Left renal pelvis (tissue), 4 donors: ENCODE measurements around the gene SMOC1. TPM values are rescaled to one million over a fixed set of nuclear protein-coding genes. Genes with fewer than 3 reads are reported as not detected.
A peak's percentile ranks its signal among the peaks of the same experiment; 100 is the strongest.

Experiments
- DNase-seq, 4 donors: peaks; one replicate each; pipeline ENCODE4 v3.0.0-alpha.2; 2013; ENCODE audit warnings: low read depth in 4 of 4, low spot score in 3 of 4
- polyA plus RNA-seq, 4 donors: library from polyadenylated mRNA; unstranded; fragments of 120-200 nt; gene quantifications; one replicate each; pipeline ENCODE4 v1.2.1, GENCODE V29; 2013; ENCODE audit not compliant: insufficient read length in 4 of 4

Gene SMOC1
- polyA plus RNA-seq, 4 donors: 1.6 to 2.4 (median 2.2) TPM

GRCh38 chr14:70073924-70074566 is 194.8 kb downstream of the SMOC1 start:
- DNase-seq: peak in 2 of 4 donors; percentile 14 to 16

- no peak for DNase-seq
Observed at GRCh38 chr14:70077005-70077404, 197.8 kb downstream of the SMOC1 start.

DNA sequence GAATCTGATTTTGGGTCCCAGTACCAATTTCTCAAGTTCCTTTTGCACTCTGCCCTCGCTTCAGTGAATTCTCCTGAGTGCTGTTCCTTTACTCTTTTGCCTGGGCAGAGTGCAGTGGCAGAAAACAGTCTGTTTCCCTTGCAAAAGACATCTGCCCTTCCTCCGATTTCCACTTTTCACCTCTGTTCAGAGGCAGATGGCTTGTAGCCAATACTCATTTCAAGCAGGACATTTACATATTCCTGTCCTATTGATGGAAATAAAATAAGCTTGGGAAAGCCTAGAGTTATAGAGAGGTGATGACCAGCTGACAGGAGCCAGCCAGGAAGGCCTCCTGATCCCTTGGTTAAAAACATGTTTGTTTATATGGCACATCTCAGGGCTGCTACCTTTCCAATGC is 198.5 kb downstream of the SMOC1 start:
- DNase-seq: no peak

GRCh38 chr14:70078329-70078728 is 199.1 kb downstream of the SMOC1 start:
- DNase-seq: no peak

- no peak for DNase-seq
Observed at GRCh38 chr14:70080076-70080475, 200.9 kb downstream of the SMOC1 start.

Other genes starting within 250 kb of the SMOC1 start
- 100 to 1,000 TPM; 490 to 755 (median 616) TPM for gene SRSF5, start 112.3 kb upstream of the SMOC1 start, polyA plus RNA-seq
- under 1 TPM in 3 of 4 donors, not detected in 1; 0.10 to 0.20 (median 0.14) TPM for gene SLC10A1, start 82.2 kb upstream of the SMOC1 start, polyA plus RNA-seq